Measurements from ENCODE around the gene PRKACG. TPM values are rescaled to one million over a fixed set of nuclear protein-coding genes. Genes with fewer than 3 reads are reported as not detected.

PRKACG gene
- not detected for total RNA-seq (2021; fragmentation: NEBNext Ultra II Directional; extraction: Animal tissue kit (Norgen Biotek cat#: 25700))
- long read RNA-seq, result 0 reads

- Mint-ChIP-seq H3K4me1 (ENCODE audit: low read depth) (no peaks in the 10 kb centered on the region), H3K27me3 (ENCODE audit: insufficient read depth) (peaks cover 19% of the 10 kb centered on the region; the same call in 1 of the 2 replicates), H3K4me3 (no peak within 1 kb of the TSS), H3K27ac (no peak within 1 kb of the TSS), H3K36me3 (ENCODE audit: low read depth) (no peaks in the 10 kb centered on the region), H3K9me3 (no peaks in the 10 kb centered on the region)
- TF ChIP-seq, protein P1, sequence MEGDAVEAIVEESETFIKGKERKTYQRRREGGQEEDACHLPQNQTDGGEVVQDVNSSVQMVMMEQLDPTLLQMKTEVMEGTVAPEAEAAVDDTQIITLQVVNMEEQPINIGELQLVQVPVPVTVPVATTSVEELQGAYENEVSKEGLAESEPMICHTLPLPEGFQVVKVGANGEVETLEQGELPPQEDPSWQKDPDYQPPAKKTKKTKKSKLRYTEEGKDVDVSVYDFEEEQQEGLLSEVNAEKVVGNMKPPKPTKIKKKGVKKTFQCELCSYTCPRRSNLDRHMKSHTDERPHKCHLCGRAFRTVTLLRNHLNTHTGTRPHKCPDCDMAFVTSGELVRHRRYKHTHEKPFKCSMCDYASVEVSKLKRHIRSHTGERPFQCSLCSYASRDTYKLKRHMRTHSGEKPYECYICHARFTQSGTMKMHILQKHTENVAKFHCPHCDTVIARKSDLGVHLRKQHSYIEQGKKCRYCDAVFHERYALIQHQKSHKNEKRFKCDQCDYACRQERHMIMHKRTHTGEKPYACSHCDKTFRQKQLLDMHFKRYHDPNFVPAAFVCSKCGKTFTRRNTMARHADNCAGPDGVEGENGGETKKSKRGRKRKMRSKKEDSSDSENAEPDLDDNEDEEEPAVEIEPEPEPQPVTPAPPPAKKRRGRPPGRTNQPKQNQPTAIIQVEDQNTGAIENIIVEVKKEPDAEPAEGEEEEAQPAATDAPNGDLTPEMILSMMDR (IDR thresholded peaks at IDR 0.05), result no peak
- DNase-seq, result no peak
Measured at GRCh38 chr9:69014013-69014412, at the start of gene PRKACG. Gene PRKACG, minus strand, starts transcription at chr9:69014113. Its CDS starts 21 bp downstream, at chr9:69014092.

GRCh38 chr9:69062195-69062594, 48.3 kb upstream of the PRKACG start:
- Mint-ChIP-seq H3K9me3 (no peaks in the 10 kb centered on the region), H3K27me3 (ENCODE audit: insufficient read depth) (no peaks in the 10 kb centered on the region), H3K4me1 (ENCODE audit: low read depth) (no peaks in the 10 kb centered on the region; the same call in 1 of the 2 replicates), H3K36me3 (ENCODE audit: low read depth) (peaks cover 8% of the 10 kb centered on the region), H3K27ac (no peak overlapping the region), H3K4me3 (no peak overlapping the region)
- DNase-seq, result no peak
- TF ChIP-seq, protein P1 (IDR thresholded peaks at IDR 0.05), result no peak

- Mint-ChIP-seq H3K36me3 (ENCODE audit: low read depth) (peaks cover 8% of the 10 kb centered on the region), H3K4me3 (no peak overlapping the region), H3K4me1 (ENCODE audit: low read depth) (peaks cover 6% of the 10 kb centered on the region), H3K27ac (no peak overlapping the region), H3K9me3 (no peaks in the 10 kb centered on the region), H3K27me3 (ENCODE audit: insufficient read depth) (no peaks in the 10 kb centered on the region)
- no peak for DNase-seq
- TF ChIP-seq, protein P1 (IDR thresholded peaks at IDR 0.05), result no peak
Measured at GRCh38 chr9:69060766-69061165, 46.9 kb upstream of the PRKACG start.

GRCh38 chr9:69058101-69058500, 44.2 kb upstream of the PRKACG start:
- no peak for DNase-seq
- TF ChIP-seq, protein P1 (IDR thresholded peaks at IDR 0.05), result no peak
- Mint-ChIP-seq H3K27ac (no peak overlapping the region), H3K4me3 (no peak overlapping the region), H3K27me3 (ENCODE audit: insufficient read depth) (no peaks in the 10 kb centered on the region; the same call in 1 of the 2 replicates), H3K9me3 (no peaks in the 10 kb centered on the region), H3K4me1 (ENCODE audit: low read depth) (peaks cover 6% of the 10 kb centered on the region), H3K36me3 (ENCODE audit: low read depth) (peaks cover 8% of the 10 kb centered on the region)

DNA sequence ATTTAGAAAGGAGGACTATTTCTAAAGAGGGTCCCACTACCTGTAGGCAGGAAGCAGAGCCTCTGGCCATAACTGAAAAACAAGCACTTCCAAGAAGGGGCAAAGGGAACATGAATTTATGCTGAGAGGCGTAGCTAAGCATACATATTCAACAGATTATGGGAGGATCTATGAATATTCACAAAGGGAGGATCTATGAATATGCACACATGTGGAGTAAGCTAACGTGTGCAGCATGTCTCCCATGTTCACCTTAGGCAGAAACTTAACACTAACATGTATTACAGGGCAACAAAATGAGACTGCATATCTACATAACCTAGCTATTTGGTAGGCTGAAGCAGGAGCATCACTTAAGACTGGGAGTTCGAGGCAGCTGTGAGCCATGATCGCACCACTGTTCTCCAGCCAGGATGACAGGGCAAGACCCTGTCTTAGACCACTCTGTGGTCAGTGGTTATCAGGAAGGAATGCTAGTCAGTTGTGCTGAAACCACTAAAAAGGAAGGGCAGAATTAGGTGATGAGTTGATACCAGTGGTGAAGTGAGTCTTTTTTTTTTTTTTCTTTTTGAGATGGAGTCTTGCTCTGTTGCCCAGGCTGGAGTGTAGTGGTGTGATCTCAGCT, 42.4 kb upstream of the PRKACG start:
- Mint-ChIP-seq H3K9me3 (no peaks in the 10 kb centered on the region), H3K27me3 (ENCODE audit: insufficient read depth) (no peaks in the 10 kb centered on the region; the same call in 1 of the 2 replicates), H3K27ac (no peak overlapping the region), H3K4me3 (no peak overlapping the region), H3K36me3 (ENCODE audit: low read depth) (peaks cover 8% of the 10 kb centered on the region), H3K4me1 (ENCODE audit: low read depth) (peaks cover 6% of the 10 kb centered on the region)
- no peak for DNase-seq
- TF ChIP-seq, protein P1 (IDR thresholded peaks at IDR 0.05), result no peak

Measured in HFFc6 (cell line).